Urinary bladder (tissue), 4 donors: ENCODE data around the gene COQ8B. TPM values are rescaled to one million over a fixed set of nuclear protein-coding genes. Genes with fewer than 3 reads are reported as not detected.

Experiments
- DNase-seq: peaks from one replicate; pipeline ENCODE4 v3.0.0-alpha.2; 2015; ENCODE audit errors: extremely low spot score
- H3K27ac ChIP-seq: one replicate; pipeline ENCODE4 v1.5.1; 2013; ENCODE audit warnings: low read depth, mild to moderate bottlenecking, moderate library complexity
- H3K36me3 ChIP-seq: one replicate; pipeline ENCODE4 v1.6.1; 2013; ENCODE audit warnings: mild to moderate bottlenecking, moderate library complexity; ENCODE audit not compliant: insufficient read depth
- H3K4me1 ChIP-seq: one replicate; pipeline ENCODE4 v1.6.1; 2013; ENCODE audit warnings: mild to moderate bottlenecking, moderate library complexity; ENCODE audit not compliant: insufficient read depth
- H3K4me3 ChIP-seq: one replicate; pipeline ENCODE4 v1.5.1; 2013; ENCODE audit warnings: low read depth, low read length
- WGBS: extraction: QIAGEN DNeasy Blood & Tissue Kit; methylation state at CpG from one replicate; pipeline ENCODE4 v1.1.7; 2013; 5-methylcytosine and 5-hydroxymethylcytosine counted together
- polyA plus RNA-seq: library from polyadenylated mRNA; stranded (reverse); fragments of 200-250 nt; gene quantifications from one replicate; pipeline ENCODE4 v1.2.3, GENCODE V29; 2013
- total RNA-seq: library from RNA; depleted of rRNA; stranded (reverse); fragments of >200 nt; gene quantifications from one replicate; pipeline ENCODE4 v1.2.3, GENCODE V29; 2014
- donor health status: healthy with polysubstance abuse.
- donor health status: healthy.

Gene COQ8B
- total and polyA plus RNA-seq, 2 donors = 24.4 to 51.6 TPM

DNA sequence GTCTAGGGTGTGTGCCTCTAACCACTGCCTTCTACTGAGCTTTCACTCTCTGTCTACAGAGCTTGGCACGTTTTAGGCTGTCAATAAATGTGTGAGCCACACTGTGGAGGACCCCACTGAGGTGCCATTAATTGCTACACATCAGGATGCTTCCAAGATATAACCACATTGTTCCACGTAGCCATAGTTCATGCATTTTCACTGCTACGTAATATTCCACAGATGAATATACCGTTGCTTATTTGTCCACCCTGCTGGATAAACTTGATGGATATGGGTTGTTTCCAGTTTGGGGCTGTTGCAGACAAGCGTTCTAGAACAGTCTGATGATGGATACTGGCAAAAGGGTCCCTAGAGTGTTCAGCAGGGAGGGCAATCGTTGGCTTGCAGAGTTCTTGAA lies 14.9 kb downstream of the COQ8B start:
- no peak overlapping the region for H3K27ac ChIP-seq
- no peaks in the 10 kb centered on the region for H3K36me3 ChIP-seq
- WGBS = 95% methylated on average over 6 of the region's 6 CpGs

DNA sequence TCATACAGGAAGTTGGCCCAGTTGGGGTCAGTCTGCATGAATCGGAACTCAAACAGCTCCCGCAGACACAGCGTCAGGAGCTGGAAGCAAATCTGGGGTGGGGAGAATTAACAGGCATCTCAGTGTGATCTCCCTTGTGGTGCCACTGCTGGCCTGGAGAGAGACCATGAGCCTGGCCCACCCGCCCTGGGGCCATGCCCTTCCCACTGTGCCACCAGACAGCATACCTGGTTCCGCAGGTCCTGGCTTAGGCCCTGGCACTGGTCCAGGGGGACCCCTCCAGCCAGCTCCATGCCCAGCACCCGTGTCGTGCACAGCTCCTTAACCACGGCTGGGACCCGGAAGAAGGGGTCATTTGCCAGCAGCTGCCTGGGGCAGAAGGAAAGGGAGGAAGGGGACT lies 16.6 kb downstream of the COQ8B start:
- Histone ChIP-seq H3K4me1 (no peaks in the 10 kb centered on the region), H3K36me3 (peaks cover 3% of the 10 kb centered on the region), H3K4me3 (no peak overlapping the region), H3K27ac (no peak overlapping the region)
- DNase-seq = no peak
- 92% methylated on average over 9 of the region's 9 CpGs for WGBS

More for the DNA sequence above, 14.9 kb downstream of the COQ8B start:
- no peaks in the 10 kb centered on the region for H3K4me1 ChIP-seq
- H3K4me3 ChIP-seq = no peak overlapping the region
- no peak for DNase-seq

DNA sequence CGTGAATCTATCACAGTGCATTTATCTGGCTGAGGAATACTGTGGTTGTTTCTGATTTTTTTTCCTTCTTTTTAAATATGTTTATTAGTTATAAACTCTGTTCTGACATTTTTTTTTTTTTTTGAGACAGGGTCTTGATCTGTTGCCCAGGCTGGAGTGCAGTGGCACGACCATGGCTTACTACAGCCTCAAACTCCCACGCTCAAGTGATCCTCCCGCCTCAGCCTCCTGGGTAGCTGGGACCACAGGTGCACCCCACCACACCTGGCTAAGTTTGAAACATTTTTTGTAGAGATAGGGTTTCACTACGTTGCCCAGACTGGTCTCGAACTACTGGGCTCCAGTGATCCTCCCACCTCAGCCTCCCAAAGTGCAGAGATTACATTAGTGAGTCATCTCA lies 19.7 kb downstream of the COQ8B start:
- Histone ChIP-seq H3K36me3 (peaks cover 7% of the 10 kb centered on the region), H3K4me1 (no peaks in the 10 kb centered on the region), H3K4me3 (no peak overlapping the region), H3K27ac (no peak overlapping the region)
- 95% methylated on average over 6 of the region's 6 CpGs for WGBS
- DNase-seq = no peak

DNA sequence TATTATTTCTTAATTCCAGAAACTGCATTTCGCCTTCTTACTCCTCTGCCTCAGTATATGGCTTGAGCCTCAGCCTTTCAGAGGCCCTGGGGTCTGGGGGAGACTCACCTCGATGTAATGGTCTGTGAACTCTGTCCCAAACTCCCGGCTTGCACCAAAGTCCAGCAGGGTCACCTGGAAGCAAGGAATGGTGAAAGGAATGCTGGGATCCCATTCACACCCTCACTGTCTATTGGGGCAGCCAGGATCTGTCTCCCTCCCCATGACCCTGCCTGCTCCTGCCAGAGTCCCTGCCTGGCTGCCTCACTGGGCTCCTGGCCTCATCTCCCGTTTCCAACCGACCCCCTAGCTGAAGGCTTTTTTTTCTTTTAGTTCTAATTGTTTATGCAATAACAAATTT lies 20.8 kb downstream of the COQ8B start:
- 90% methylated on average over 5 of the region's 5 CpGs for WGBS
- Histone ChIP-seq H3K36me3 (peaks cover 7% of the 10 kb centered on the region), H3K4me1 (no peaks in the 10 kb centered on the region), H3K27ac (no peak overlapping the region), H3K4me3 (no peak overlapping the region)
- DNase-seq = no peak

DNA sequence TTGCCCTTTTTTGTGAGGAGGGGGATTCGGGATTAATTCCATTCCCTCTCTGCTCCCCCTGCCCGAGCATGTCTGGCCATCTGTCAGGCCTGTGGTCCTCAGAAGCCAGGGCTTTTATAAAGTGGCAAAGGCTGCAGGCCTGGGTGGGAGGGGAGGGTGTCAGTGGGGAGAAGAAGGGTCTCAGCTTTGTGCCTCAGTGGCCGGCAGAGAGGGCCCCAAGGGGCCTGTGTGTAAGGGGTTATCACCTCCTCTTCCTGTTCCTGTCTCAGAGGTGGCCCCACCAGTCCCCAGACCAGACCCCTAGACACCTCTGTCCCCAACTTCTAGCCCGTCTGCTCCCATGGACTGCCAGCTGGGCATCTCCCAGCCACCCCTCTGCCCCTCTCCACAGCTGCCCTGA lies 22.8 kb downstream of the COQ8B start:
- 87% methylated on average over 4 of the region's 4 CpGs for WGBS
- Histone ChIP-seq H3K27ac (no peak overlapping the region), H3K36me3 (peaks cover 7% of the 10 kb centered on the region), H3K4me1 (no peaks in the 10 kb centered on the region), H3K4me3 (no peak overlapping the region)
- no peak for DNase-seq

DNA sequence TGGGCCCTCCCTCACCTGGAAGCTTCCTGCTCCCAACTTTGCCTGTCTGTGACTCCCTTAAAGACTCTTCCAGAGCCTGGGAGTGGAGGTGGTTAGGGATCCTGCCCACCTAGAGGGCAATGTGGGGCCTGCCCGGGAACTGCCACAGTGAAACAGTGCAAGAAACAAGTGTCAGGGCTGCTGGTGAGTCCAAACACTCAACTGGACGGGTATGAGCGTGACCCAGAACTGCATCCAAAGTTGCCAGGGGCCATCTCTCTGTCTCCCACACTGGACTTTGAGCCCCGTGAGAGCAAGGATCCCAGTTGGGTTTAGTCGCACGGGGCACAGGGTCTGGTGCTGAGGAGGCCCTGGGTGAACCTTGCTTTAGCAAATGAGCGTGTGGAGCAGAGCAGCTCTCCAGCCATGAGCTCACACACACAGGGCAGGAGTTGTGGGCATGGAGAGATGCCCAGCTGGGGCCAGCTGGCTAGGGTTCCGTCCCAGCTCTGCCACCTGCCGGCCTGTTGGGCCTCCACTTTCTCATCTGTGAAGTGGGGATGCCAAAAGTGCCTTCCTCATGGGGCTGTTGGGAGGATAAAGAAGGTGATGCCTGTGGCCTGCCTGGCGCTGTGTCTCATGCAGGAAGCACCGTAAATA lies 23.4 kb downstream of the COQ8B start:
- no peak overlapping the region for H3K27ac ChIP-seq
- WGBS = 88% methylated on average over 11 of the region's 11 CpGs
- H3K4me3 ChIP-seq = no peak overlapping the region
- H3K4me1 ChIP-seq = no peaks in the 10 kb centered on the region
- peaks cover 7% of the 10 kb centered on the region for H3K36me3 ChIP-seq
- no peak for DNase-seq

DNA sequence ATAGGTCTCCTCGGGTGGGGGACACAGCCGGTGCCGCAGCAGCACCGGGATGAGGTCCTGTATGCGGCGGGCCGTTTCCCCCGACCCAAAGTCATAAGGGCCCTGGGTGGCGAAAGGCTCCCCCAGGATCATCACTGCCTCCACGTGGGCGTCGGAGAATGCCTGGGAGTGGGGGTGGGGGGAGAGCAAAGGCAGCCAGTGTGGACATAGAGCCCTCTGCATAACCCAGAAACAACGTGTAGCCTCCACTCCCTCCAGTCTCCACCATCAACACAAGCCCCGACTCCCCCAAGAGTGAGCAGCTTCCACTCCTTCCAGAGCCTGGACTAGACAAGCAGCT lies 24.5 kb downstream of the COQ8B start:
- 82% methylated on average over 14 of the region's 14 CpGs for WGBS
- H3K4me1 ChIP-seq = no peaks in the 10 kb centered on the region
- no peak overlapping the region for H3K27ac ChIP-seq
- no peak overlapping the region for H3K4me3 ChIP-seq
- peaks cover 7% of the 10 kb centered on the region for H3K36me3 ChIP-seq
- no peak for DNase-seq

DNA sequence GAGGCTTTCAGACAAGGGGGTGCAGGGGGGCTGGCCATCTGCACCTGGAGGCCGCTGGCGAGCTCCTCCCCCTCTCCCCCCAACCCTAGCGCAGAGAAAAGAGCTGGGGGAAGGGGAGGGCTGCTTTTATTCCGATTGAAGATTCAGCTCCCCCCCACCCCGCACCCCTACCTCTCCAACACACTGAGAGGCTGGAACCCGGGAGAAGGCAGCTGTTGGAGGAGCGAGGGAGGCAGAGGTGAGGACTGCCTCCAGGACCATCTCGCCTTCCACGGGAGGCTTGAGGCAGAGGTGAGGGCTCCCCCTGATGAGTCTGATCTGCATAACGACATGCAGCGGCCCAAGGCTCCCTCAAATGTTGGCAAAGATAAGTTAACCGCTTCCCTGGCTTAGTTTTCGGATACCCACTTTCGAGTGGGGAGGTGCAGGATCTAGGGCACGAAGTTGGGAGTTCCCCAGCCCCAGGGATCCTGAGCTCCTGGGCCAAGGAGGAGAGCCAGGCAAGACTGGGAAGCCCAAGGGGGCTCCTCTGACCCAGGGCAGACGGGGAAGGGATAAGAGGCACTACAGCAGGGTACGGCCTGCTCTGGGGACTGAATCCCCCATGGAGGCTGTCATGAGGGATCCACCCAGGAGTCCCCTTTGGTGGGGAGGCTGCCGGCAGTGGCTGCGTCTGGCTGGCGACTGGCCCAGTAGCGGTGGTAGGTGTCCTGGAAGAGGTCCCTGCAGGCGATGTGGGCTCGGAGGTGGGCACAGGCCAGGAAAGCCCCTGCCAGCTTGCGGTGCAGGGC lies 25.1 kb downstream of the COQ8B start:
- DNase-seq = no peak
- H3K4me1 ChIP-seq = no peaks in the 10 kb centered on the region
- H3K4me3 ChIP-seq = no peak overlapping the region
- peak overlapping the region; percentile 84 for H3K27ac ChIP-seq
- 65% methylated on average over 23 of the region's 24 CpGs for WGBS
- H3K36me3 ChIP-seq = peaks cover 7% of the 10 kb centered on the region

DNA sequence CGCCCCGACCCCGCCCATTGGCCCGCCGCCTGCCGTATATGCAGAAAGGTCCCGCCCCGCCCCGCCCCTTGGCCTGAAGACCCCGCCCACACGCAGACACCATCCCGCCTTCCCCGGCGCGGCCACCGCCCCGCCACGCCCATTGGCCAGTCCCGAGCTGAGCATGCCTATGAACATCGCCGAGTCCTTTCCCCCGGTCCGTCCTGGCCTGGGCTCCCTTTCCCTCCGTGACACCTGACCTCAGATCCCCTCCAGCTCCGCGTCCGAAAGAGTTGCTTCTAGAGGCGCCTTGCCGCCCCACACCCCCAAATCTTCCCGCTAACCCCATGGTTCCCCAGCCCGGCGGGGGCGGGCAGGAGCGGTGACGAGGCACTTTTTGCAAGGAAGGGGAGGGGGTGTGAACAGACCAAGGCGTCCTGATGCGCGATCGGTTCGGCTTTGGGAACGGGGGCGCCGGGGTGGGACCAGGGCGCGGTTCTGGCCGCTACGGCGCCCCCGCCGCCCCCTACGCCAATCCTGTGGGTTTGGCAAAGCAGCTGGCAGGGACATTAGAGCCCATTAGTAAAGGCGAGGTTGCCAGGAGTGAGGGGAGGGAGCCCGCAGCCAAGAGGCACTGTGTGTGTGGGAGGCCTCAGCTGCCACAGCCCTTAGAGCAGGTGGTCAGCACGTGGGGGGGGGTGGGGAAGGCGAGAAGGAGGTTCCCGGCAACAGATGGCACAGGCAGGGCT lies 25.8 kb downstream of the COQ8B start:
- WGBS = 2% methylated on average over 56 of the region's 56 CpGs
- peak overlapping the region; percentile 84 for H3K27ac ChIP-seq
- H3K4me3 ChIP-seq = peak overlapping the region; percentile 75
- H3K4me1 ChIP-seq = no peaks in the 10 kb centered on the region
- peak; percentile 76 for DNase-seq
- peaks cover 7% of the 10 kb centered on the region for H3K36me3 ChIP-seq

DNA sequence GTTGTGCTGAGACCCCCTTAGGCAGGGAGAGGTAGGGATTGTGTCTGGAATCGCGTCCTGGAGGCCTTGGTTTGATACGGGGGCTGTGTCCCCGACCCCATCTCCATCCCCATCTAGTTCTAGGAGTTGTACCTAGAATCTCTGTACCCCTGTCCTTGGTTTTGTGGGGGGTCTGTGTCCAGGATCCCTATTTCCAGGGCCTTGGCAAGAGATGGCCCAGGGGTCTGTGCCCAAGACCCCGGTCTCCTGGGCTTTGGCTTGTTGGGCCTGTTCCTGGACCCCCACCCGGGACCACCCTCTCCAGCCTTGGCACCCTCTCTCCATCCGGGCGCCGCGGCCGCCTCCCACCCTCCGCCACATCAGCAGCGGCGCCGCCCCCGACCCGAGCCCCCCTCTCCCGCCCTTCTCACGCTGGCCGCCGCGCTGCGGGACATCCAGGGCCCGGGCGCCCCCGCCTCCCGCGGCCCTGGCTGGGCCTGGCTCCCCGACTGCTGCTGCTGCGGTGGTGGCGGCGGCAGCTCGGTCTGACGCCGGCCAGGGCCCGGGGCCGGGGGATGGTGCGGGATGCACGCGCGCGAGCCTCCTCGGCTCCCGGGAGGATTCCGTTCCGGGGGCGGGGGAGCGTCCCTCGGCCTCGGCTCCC lies 26.5 kb downstream of the COQ8B start, which contains the start of gene NUMBL:
Gene NUMBL (minus strand): TSS at position 602 of the 643 bp plus-strand sequence. CDS start 168 bp downstream, at position 434.
- WGBS = 2% methylated on average over 50 of the region's 50 CpGs
- no peak for DNase-seq
- H3K36me3 ChIP-seq = peaks cover 4% of the 10 kb centered on the region

DNA sequence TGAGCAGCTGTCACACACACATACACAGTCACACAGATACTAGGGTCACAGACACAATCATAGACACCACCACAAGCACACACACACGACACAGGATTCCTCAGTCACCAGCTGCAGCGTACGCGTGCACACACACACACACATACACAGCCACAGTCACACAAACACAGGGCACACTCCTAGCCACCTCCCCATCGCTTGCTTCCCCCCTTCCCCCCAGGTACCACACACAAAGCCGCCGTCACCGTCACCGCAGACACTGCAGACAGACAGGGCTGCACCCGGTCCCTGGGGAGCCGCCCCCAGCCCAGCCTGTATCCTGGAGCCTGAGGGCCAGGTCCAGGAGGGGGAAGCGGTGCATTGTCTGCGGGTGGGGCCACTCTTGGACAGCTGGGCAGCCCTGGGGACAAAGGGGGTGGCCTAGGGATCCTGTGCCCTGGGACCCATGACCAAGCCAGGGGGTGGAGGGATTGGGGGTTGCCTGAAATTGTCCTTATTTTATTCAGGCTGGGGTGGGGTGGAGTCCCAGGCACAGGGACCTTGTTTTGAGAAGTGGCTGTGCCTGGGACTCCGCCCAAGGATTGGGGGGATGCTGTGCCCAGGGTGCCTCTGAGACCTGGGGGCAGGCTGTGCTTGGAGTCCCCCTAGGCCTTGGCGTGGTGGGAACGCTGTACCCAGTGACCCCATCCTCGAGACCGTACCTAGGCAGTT lies 27.2 kb downstream of the COQ8B start:
- H3K4me3 ChIP-seq = peak overlapping the region; percentile 75
- peaks cover 3% of the 10 kb centered on the region for H3K36me3 ChIP-seq
- WGBS = 20% methylated on average over 18 of the region's 18 CpGs
- DNase-seq = no peak
- no peaks in the 10 kb centered on the region for H3K4me1 ChIP-seq
- H3K27ac ChIP-seq = peak overlapping the region; percentile 44

More for the DNA sequence above, 26.5 kb downstream of the COQ8B start, which contains the start of gene NUMBL:
- Histone ChIP-seq H3K4me3 (peak within 1 kb of the TSS; percentile 75), H3K27ac (peak within 1 kb of the TSS; percentile 84), H3K4me1 (no peaks in the 10 kb centered on the region)

DNA sequence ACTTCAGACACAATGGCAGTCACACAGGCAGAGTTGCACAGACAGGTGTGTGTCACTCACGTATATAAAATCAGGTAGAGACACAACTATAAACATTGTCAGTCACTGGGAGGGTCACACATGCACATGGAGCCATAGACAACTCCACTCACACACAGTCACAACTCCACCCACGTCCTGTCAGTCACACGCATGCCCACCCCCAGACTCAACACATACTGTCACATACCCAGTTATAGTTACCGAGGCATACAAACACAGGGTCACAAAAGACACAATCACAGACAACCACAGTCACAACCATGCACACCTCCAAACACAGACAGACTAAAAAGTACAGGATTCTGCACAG lies 27.7 kb downstream of the COQ8B start:
- Histone ChIP-seq H3K27ac (no peak overlapping the region), H3K4me1 (no peaks in the 10 kb centered on the region), H3K4me3 (peak overlapping the region; percentile 75), H3K36me3 (no peaks in the 10 kb centered on the region)
- no peak for DNase-seq
- 36% methylated on average over 4 of the region's 4 CpGs for whole genome bisulfite sequencing

DNA sequence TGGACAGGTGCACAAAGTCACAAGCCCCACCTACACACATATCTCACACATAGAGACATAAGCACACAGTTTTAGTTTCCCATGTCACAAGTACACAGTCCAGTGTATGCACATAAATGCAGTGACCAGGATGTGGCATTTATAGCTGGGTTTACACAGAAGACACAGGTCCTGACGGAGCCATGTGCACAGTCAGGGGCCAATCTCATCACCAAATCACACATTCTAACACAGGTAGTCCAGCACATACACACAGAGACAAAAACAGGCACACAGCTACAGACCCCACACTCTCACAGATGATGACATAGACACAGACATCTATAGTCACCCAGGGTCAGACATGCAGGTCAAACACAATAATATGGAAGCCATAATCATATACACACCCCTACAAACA lies 28.4 kb downstream of the COQ8B start:
- Histone ChIP-seq H3K27ac (no peak overlapping the region), H3K4me3 (no peak overlapping the region), H3K4me1 (no peaks in the 10 kb centered on the region), H3K36me3 (no peaks in the 10 kb centered on the region)
- 65% methylated on average over 1 of the region's 1 CpG for WGBS
- DNase-seq = no peak
